Thyroid gland (tissue), 4 donors: ENCODE data around the gene ERFL. TPM values are rescaled to one million over a fixed set of nuclear protein-coding genes. Genes with fewer than 3 reads are reported as not detected.
"Not testable (repeated sequence)": the region's sequence is repeated elsewhere in the genome, so short reads cannot be mapped to it uniquely, and the experiment has no call there.

Experiments used
- DNase-seq, 2 donors: peaks; one replicate each; pipeline ENCODE4 v3.0.0-alpha.2; 2019
- H3K27ac ChIP-seq, 3 donors: fragments of 200-600 bp; sonication (generic); 1 replicate in 2 of 3; 2 replicates in 1 of 3; pipeline ENCODE4 v1.5.1; 2016 to 2019; ENCODE audit warnings: mild to moderate bottlenecking in 1 of 3, moderate library complexity in 1 of 3
- H3K27me3 ChIP-seq: fragments of 200-600 bp; sonication (generic); one replicate; pipeline ENCODE4 v1.5.1; 2019
- H3K36me3 ChIP-seq, 2 donors: fragments of 200-600 bp; sonication (generic); one replicate each; pipeline ENCODE4 v1.5.1; 2016 to 2019
- H3K4me1 ChIP-seq, 2 donors: fragments of 200-600 bp; sonication (generic); one replicate each; pipeline ENCODE4 v1.5.1; 2017 to 2019
- H3K4me3 ChIP-seq, 3 donors: fragments of 200-600 bp; sonication (generic); replicated peaks in 1 of 3; 1 replicate in 2 of 3; 2 replicates in 1 of 3; pipeline ENCODE4 v1.5.1; 2016; ENCODE audit warnings: mild to moderate bottlenecking in 1 of 3
- H3K9me3 ChIP-seq: fragments of 200-600 bp; sonication (generic); one replicate; pipeline ENCODE4 v1.5.1; 2017
- POLR2A ChIP-seq, 2 donors: fragments of 450-650 bp; IDR thresholded peaks; one replicate each; pipeline ENCODE4 v1.6.1; 2017; ENCODE audit warnings: antibody characterized with exemption in 2 of 2, mild to moderate bottlenecking in 2 of 2, moderate library complexity in 1 of 2
- WGBS, 2 donors: methylation state at CpG; one replicate each; pipeline ENCODE4 v1.1.5; 2017; 5-methylcytosine and 5-hydroxymethylcytosine counted together
- intact Hi-C: fragments of 100-400 bp; cut with DNase I; formaldehyde crosslinking; loops from one replicate; pipeline ENCODE4 v1.15.1; 2023
- total RNA-seq, 4 donors: library from RNA; depleted of rRNA; stranded (reverse); fragments of >200 nt; gene quantifications; one replicate each; pipeline ENCODE4 v1.2.3, GENCODE V29; 2016
- TF ChIP-seq, protein P1 (sequence below), 6 experiments: fragments of 200-600 bp in 3 of 6; fragments of 450-650 bp in 3 of 6; sonication (generic) in 3 of 6; IDR thresholded peaks; one replicate each; pipeline ENCODE4 v1.5.1; 2016 to 2019; ENCODE audit warnings: antibody characterized with exemption in 6 of 6, mild to moderate bottlenecking in 2 of 6, inconsistent platforms in 1 of 6, moderate library complexity in 1 of 6

The ERFL gene
- total RNA-seq, 4 donors from 2014 or later: 0.24 TPM; not detected in 3

DNA sequence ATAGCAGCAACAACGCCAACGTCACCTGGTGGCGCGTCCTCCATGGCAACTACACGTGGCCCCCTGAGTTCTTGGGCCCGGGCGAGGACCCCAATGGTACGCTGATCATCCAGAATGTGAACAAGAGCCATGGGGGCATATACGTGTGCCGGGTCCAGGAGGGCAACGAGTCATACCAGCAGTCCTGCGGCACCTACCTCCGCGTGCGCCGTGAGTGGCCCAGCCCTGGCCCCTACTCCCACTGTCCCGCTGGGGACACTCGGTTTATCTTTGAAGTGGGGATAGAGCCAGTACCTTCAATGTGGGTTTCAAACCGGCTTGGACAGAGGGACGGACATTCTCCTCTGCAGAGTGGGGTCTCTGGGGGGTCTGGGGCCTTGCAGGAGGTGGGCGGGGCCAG lies 49.2 kb downstream of the ERFL start:
- no peak for DNase-seq
- no peaks in the 10 kb centered on the region for H3K4me1 ChIP-seq
- H3K4me3 ChIP-seq: no peak overlapping the region
- no peak overlapping the region for H3K27ac ChIP-seq
- no peaks in the 10 kb centered on the region for H3K27me3 ChIP-seq
- 76 to 95% methylated on average over 10 to 12 of the region's 21 CpGs for WGBS, 2 donors
- no peaks in the 10 kb centered on the region for H3K36me3 ChIP-seq
- intact Hi-C loops: no loop called here
- no peak for TF ChIP-seq POLR2A (IDR thresholded peaks at IDR 0.05)
- TF ChIP-seq, protein P1, sequence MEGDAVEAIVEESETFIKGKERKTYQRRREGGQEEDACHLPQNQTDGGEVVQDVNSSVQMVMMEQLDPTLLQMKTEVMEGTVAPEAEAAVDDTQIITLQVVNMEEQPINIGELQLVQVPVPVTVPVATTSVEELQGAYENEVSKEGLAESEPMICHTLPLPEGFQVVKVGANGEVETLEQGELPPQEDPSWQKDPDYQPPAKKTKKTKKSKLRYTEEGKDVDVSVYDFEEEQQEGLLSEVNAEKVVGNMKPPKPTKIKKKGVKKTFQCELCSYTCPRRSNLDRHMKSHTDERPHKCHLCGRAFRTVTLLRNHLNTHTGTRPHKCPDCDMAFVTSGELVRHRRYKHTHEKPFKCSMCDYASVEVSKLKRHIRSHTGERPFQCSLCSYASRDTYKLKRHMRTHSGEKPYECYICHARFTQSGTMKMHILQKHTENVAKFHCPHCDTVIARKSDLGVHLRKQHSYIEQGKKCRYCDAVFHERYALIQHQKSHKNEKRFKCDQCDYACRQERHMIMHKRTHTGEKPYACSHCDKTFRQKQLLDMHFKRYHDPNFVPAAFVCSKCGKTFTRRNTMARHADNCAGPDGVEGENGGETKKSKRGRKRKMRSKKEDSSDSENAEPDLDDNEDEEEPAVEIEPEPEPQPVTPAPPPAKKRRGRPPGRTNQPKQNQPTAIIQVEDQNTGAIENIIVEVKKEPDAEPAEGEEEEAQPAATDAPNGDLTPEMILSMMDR (IDR thresholded peaks at IDR 0.05): no peak
- no peaks in the 10 kb centered on the region for H3K9me3 ChIP-seq

DNA sequence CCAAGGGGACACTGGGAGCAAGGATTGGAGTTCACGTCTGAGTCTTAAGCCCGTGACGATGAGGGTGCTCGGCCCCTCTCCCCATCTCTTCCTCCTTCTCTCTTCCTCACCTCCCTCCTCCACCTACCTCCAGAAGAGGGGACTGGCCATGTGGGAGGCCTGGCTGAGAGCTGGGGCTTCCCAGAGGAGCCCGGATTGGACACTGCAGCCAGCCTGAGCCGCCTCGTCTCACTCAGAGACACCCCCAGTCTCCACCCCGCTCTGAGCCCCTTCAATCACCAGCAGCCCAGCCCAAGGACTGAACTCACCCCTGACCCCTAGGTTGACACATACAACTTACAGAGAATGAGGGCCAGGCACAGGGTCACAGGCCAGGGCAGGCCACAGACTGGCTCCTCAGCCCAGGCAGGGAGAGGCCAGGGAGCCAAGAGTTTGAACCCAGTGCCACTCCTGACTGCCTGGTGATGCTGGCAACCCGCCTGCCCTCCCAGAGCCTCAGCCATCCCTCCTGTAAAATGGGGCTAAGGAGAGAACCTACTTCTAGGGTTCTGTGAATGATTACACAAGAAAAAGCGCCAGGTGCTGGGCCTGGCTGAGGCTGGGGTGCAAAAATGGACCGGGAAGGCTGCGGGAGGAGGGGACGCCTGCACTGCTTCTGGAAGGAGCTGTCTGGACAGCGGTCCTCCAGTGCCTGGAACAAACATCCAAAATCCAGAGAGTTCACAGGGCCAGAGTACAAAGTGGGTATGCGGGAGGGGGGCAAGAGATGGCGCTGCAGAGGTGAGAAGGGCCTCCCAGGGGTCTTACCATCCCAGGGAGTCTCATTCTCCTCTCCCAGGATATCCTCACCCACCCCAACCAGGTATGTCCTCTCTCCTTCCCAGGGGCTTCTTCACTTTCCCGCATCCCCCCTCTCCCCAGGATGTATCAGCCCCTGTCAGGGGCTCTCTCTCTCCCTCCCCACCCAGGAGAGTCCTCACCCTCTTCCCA lies 50.0 kb downstream of the ERFL start:
- H3K4me1 ChIP-seq: no peaks in the 10 kb centered on the region
- no peaks in the 10 kb centered on the region for H3K36me3 ChIP-seq
- no peak overlapping the region for H3K27ac ChIP-seq
- no peaks in the 10 kb centered on the region for H3K27me3 ChIP-seq
- TF ChIP-seq POLR2A (IDR thresholded peaks at IDR 0.05): no peak
- TF ChIP-seq, protein P1 (IDR thresholded peaks at IDR 0.05): no peak
- no peak for DNase-seq
- intact Hi-C loops: no loop called here
- no peak overlapping the region for H3K4me3 ChIP-seq
- 72 to 80% methylated on average over 17 of the region's 17 CpGs for WGBS, 2 donors
- no peaks in the 10 kb centered on the region for H3K9me3 ChIP-seq

DNA sequence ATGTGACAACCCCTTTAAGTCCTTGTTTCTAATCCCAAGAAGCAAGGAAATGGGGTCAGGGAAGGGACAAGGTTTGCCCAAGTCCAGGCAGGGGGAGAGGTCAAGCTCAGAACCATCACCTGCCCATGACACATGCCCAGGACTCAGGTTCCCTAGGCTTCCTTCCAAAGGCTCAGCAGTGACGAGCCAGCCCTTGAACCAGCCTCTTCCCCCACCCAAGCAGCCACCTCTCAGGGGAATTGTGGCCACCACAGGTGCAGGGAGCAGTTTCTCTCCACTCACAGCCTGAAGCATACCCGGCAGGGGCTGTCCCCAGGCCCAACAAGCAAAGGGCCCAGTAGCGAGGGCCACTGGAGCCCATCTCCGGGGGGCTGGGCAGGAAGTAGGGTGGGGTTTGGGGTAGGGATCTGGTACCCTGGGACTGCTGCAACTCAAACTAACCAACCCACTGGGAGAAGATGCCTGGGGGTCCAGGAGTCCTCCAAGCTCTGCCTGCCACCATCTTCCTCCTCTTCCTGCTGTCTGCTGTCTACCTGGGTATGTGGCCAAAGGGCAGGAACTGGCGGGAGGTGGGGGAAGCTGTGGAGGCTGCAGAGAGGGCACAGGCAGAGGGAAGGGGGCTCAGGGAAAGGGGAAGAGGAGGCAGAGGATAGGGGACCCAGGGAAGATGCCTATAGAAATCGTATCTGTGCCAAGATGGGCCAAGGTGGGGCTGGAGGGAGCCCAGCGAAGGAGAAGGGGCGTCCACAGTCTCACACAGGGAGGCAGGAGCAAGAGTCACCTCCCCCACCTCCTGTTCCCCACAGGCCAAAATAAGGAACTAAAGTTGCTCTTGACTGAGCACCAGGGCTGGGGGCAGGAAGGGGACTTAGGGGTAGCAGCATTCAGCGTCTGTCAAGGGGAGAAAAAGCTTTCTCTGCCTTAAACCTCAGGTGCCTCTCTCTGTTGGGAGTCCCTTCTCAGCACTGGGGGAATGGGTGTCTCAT lies 51.1 kb downstream of the ERFL start, which contains the start of gene CD79A:
CD79A (plus strand) TSS at position 433 of the 986 bp plus-strand sequence; CDS start at position 459, 26 bp downstream.
- 67 to 68% methylated on average over 6 to 9 of the region's 9 CpGs for whole genome bisulfite sequencing, 2 donors
- no peaks in the 10 kb centered on the region for H3K27me3 ChIP-seq
- intact Hi-C loops: no loop called here
- H3K36me3 ChIP-seq: no peaks in the 10 kb centered on the region
- TF ChIP-seq, protein P1 (IDR thresholded peaks at IDR 0.05): no peak
- TF ChIP-seq POLR2A (IDR thresholded peaks at IDR 0.05): no peak
- no peak within 1 kb of the TSS for H3K27ac ChIP-seq
- no peak within 1 kb of the TSS for H3K4me3 ChIP-seq
- DNase-seq: no peak
- no peaks in the 10 kb centered on the region for H3K9me3 ChIP-seq
- no peaks in the 10 kb centered on the region for H3K4me1 ChIP-seq

DNA sequence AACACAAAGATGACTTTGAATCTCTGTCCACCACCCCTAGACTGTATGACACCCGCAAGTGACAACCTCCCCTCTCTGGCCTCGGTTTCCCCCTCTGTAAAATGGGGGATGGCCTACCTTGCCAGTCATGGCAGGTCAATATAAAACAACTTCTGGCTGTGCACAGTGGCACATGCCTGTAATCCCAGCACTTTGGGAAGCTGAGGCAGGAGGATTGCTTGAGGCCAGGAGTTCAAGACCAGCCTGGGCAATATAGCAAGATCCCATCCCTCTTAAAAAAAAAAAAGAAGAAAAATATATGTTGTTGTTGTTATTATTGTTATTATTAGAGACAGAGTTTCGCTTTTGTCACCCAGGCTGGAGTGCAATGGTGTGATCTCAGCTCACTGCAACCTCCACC lies 52.3 kb downstream of the ERFL start:
- peaks cover 10 to 12% of the 10 kb centered on the region in 2 donors for H3K36me3 ChIP-seq
- DNase-seq, H3K4me3 ChIP-seq, H3K9me3 ChIP-seq, H3K4me1 ChIP-seq, H3K27ac ChIP-seq, H3K27me3 ChIP-seq, intact Hi-C loops: not testable (repeated sequence)
- 80 to 89% methylated on average over 3 of the region's 3 CpGs for WGBS, 2 donors
